ENCODE results near the gene NUTM1.
"Not testable (repeated sequence)": the region's sequence is repeated elsewhere in the genome, so short reads cannot be mapped to it uniquely, and the experiment has no call there.

The NUTM1 gene

GRCh38 chr15:34365091-34365825 is 22.1 kb downstream of the NUTM1 start:
- no peak for DNase-seq

- DNase-seq: no peak
Measured at GRCh38 chr15:34365836-34366235, 22.7 kb downstream of the NUTM1 start.

GRCh38 chr15:34366271-34367065 is 23.4 kb downstream of the NUTM1 start:
- DNase-seq: peak; percentile 47

- peak; percentile 89 for DNase-seq
Measured at GRCh38 chr15:34367101-34368081, 24.3 kb downstream of the NUTM1 start, which contains the start of gene LPCAT4. Gene LPCAT4, minus strand, starts transcription at chr15:34367196. Its CDS starts 96 bp downstream, at chr15:34367100.

- no peak for DNase-seq
Measured at GRCh38 chr15:34370129-34370528, 27.0 kb downstream of the NUTM1 start.

- no peak for DNase-seq
Measured at GRCh38 chr15:34370643-34371042, 27.5 kb downstream of the NUTM1 start.

GRCh38 chr15:34373951-34374350 is 30.8 kb downstream of the NUTM1 start:
- no peak for DNase-seq

- no peak for DNase-seq
Measured at GRCh38 chr15:34374816-34375215, 31.7 kb downstream of the NUTM1 start.

GRCh38 chr15:34375541-34375940 is 32.4 kb downstream of the NUTM1 start:
- DNase-seq: not testable (repeated sequence)

GRCh38 chr15:34376856-34377255 is 33.7 kb downstream of the NUTM1 start:
- no peak for DNase-seq

- DNase-seq: not testable (repeated sequence)
Measured at GRCh38 chr15:34380491-34380890, 37.4 kb downstream of the NUTM1 start.

- not testable (repeated sequence) for DNase-seq
Measured at GRCh38 chr15:34381829-34382521, 38.9 kb downstream of the NUTM1 start.

GRCh38 chr15:34389594-34390086 is 46.5 kb downstream of the NUTM1 start:
- not testable (repeated sequence) for DNase-seq

- not testable (repeated sequence) for DNase-seq
Measured at GRCh38 chr15:34392981-34393380, 49.9 kb downstream of the NUTM1 start.

- DNase-seq: not testable (repeated sequence)
Measured at GRCh38 chr15:34397637-34398259, 54.6 kb downstream of the NUTM1 start.

GRCh38 chr15:34403160-34403598 is 60.1 kb downstream of the NUTM1 start:
- DNase-seq: not testable (repeated sequence)

- not testable (repeated sequence) for DNase-seq
Measured at GRCh38 chr15:34403899-34404298, 60.8 kb downstream of the NUTM1 start.
